RPMI7951 (cell line): ENCODE measurements around the gene SPOCD1. TPM values are rescaled to one million over a fixed set of nuclear protein-coding genes. Genes with fewer than 3 reads are reported as not detected.

ENCODE experiments used
- DNase-seq: peaks from one replicate; pipeline ENCODE4 v3.0.0-alpha.2; 2012; ENCODE audit warnings: low read depth
- total RNA-seq: library from RNA; depleted of rRNA; stranded (reverse); fragments of >200 nt; shearing (Covaris generic); gene quantifications from 2 replicates; pipeline ENCODE4 v1.2.3, GENCODE V29; 2014

SPOCD1 gene
- total RNA-seq, 1 experiment from 2014 or later: 12.4 TPM

GRCh38 chr1:31800674-31800967, 15.2 kb downstream of the SPOCD1 start:
- DNase-seq: no peak

- DNase-seq: no peak
These were observed 15.7 kb downstream of the SPOCD1 start for GRCh38 chr1:31799895-31800673.

DNA sequence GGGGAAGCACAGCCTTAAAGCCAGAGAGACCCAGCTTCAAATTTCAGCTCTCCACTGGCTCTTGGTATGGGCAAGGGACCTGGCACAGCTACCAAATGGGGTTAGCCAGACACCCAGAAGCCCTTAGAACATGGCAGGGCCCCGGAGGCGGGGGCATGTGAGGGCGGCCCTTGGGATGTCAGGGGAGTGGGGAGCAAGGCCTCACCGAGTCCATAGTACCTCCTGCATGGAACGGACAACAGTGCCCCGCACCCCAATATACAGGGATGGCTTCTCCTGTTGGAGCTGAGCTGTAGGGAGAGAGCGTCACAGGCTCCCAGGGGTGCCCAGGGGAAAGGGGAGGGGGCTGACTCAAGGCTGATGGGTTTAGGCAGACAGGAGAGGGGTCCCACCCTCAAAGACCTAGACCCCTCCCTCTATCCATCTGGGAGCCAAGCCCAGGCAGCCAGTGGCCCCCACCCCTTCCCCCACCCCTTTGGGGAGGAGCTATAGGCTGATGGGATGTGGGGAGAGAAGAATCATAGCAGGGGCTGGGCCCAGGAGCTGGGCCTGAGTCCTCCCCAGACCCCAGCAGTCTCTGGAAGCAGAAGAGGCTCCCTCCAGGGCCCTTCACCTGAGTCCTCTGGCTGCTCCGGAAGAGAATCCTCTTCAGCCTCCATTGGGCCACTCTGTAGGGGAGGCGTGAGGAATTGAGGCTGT, 16.5 kb downstream of the SPOCD1 start:
- DNase-seq: no peak

DNA sequence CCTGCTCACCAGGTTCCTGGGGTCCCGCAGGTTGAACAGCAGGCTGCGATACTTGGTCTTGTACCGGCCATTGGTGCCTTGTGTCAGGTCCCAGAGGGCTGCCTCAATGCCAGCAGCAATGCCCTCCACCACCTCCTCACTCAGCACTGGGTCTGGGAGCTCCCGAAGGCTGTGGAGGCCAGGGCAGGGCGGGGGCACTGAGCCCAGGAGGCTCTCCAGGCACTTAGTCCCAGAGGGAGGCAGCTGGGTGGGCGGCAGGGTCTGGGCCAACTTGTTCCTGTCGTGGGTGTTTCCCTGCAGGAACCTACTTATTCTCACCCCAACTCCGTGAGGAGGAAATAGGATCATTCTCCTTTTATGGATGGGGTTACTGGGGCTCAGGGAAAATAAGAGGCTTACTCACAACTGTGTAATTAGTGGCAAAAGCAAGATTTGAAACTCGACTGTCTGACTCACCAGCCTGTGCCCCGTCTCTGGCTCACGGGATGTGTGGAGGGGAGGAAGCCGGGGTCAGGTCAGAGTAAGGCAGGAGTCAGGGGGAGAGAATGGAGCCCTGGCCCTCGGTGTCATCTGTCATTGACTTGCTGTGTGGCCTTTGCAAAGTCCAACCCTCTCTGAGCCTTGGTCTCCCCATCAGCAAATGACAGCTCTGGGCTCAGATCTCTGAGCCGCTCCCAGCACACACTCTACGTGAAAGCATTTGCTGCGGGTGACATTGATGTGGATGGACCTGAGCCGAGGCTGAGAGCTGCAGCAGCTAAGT, 17.2 kb downstream of the SPOCD1 start:
- peak; percentile 91 for DNase-seq

GRCh38 chr1:31798086-31798432, 17.8 kb downstream of the SPOCD1 start:
- DNase-seq: no peak

GRCh38 chr1:31797216-31797615, 18.6 kb downstream of the SPOCD1 start:
- DNase-seq: no peak

DNA sequence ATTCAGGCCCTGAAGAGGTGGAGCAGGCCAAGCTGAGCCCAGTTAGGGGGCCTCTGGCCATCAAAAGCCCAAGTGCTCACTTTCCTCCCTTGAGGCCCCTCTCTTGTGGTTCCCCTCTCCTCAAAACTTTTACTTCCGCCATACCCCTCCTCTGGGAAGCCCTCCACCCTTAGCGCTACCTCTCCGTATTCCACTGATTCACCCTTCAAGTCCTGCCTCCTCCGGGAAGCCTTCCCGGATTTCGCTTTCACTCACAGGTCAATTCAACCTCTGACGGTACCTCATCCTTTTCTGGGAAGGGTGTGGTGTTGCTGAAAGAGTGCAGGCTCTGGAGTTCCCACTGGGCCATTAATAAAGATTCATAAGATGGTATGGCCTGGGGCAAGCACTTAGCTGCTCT, 19.1 kb downstream of the SPOCD1 start:
- no peak for DNase-seq

GRCh38 chr1:31795801-31796621, 19.8 kb downstream of the SPOCD1 start:
- DNase-seq: peak; percentile 83

- no peak for DNase-seq
These were observed 20.6 kb downstream of the SPOCD1 start for GRCh38 chr1:31795096-31795675.

- no peak for DNase-seq
These were observed 22.1 kb downstream of the SPOCD1 start for GRCh38 chr1:31793586-31794285.

DNA sequence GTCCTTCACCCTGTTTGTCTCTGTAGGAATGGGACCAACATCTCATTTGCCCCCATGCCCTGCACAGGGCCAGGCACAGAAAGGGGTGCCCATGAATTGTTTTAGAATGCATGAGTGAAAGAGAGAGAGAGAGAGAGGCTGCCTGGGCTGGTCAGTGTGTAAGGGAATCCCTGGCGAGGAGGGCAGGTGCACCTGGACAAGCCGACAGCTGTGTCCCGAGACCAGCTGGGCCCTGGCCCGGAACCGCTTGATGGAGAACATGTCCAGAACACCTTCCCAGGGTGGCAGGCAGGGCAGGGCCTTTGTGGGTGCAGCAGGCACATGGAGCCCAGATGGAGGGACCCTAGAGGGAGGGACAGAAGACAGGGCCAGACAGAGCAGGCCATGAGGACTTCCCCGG, 22.7 kb downstream of the SPOCD1 start:
- no peak for DNase-seq

DNA sequence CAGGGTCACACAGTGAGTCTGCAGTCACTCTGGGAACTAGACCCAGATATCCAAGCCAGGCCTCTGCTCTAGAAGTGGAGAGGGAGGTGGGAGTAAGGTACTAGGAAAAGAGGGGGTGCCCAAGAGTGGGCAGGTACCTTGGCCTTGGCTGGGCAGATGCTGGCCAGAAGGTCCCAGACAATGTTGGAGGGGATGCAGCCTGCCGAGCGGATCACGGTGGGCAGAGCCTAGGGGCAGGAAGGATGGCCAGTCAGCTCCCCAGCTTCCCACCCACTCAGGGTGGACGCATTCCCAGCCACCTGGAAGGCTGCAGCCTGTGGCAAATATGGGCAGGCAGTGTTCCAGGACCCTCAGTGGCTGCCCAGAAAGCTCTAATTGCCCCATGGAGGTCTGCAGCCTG, 23.3 kb downstream of the SPOCD1 start:
- no peak for DNase-seq

GRCh38 chr1:31792116-31792515, 23.7 kb downstream of the SPOCD1 start:
- DNase-seq: no peak

DNA sequence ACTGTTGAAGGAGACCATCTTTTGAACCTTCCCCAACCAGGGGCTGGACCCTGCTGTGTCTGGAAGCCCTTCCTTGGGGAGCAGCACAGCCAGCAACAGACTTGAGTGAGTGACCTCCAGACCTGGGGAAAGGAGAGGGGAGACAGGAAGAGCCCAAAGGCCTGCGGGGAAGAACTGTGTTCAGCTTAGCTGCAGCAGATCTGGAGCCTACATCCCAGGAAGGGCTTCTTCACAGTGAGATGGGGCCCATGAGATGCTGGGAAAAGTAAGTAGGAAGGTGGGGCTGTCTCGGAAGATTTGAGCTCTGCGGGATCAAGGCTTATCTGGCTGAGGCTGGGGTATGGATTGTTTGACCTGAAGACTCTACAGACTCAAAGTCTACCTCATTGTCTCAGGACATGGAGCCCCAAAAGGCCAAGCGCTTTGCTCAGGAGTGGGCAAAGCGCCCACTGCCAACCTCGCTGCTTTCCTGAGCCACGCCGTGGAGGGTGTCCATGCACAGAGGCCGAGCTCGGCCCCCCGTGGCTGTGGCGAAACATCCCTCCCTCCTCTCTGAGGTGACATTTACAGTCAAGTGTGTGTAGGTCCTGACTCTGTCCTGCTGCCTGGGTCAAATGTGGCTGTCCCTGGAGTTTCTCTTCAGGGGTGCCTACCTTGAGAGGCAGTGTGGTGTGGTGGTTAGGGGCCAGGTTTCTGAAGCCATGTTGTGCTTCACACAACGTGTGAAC, 24.5 kb downstream of the SPOCD1 start:
- no peak for DNase-seq

GRCh38 chr1:31790641-31791091, 25.2 kb downstream of the SPOCD1 start:
- no peak for DNase-seq

DNA sequence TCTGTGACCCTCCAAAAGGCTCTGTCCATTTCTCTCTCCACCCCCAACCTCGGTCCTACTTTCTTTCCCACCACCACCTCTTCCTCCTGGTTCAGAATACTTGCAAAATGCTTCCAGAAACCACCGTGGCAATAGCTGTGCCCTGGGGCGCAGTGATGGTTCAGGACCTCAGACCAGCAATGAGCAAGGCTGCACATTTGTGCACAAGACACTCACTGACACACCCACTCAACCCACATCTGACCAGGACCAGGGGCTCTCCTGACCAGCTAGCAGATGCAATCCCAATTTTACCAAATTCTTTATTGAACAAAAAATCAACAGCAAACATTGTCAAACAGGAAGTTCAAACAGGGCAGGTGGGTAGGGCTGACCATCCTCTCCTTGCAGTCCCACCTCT, 25.7 kb downstream of the SPOCD1 start:
- peak; percentile 75 for DNase-seq

GRCh38 chr1:31789259-31790065, 26.4 kb downstream of the SPOCD1 start:
- peak; percentile 83 for DNase-seq

GRCh38 chr1:31788825-31789256, 27.0 kb downstream of the SPOCD1 start:
- DNase-seq: peak; percentile 73

DNA sequence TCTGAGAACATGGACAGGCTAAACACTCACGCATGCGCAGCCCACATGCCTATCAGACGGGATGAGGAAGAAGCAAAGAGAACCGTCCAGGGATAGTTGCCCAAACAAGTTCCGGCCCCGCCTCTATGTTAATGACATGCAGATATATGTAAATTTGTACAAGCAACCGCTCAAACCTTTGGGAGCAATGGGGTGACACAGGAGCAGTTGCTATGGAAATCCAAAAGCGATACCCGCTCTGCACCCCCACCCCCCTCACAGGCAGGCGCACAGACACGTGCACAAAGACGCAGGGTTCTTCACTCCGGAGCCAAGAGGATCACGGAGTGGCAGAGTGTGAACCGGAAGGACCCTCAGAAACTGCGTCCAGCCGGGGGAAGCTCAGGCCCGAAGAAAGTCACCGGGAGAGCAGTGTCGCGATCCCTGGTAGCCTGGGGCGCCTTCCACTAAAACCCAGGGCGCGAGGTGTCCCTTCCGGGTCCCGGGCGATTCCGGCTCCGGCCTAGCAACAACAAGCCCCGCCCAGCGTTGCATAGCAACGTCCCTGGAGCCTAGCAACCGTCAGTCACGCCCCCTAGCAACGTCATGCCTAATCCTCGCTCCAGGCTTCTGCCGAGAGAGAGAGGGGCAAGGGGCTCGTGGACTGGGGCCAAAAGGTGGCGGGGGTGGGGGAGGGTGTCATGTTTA, 27.5 kb downstream of the SPOCD1 start:
- DNase-seq: peak; percentile 89
